GM23338 (cell line): ENCODE results near the gene IL1RAPL2. TPM values are rescaled to one million over a fixed set of nuclear protein-coding genes. Genes with fewer than 3 reads are reported as not detected.

Experiments used
- ATAC-seq: fragments of 200-7000 bp; cut with Tn5 transposase; 3 replicates; pipeline ENCODE4 v1.9.1; 2020
- DNase-seq: peaks from one replicate; pipeline ENCODE4 v3.0.0-alpha.2; 2015; ENCODE audit warnings: low spot score
- H2AFZ ChIP-seq: fragments of 200-600 bp; sonication (generic); 2 replicates; pipeline ENCODE4 v1.8.0; 2016; ENCODE audit warnings: antibody characterized with exemption, mild to moderate bottlenecking, moderate library complexity
- H3F3A ChIP-seq: fragments of 200-600 bp; sonication (generic); replicated peaks from 2 replicates; pipeline ENCODE4 v1.8.0; 2017; ENCODE audit warnings: antibody characterized with exemption, mixed run types, low read depth
- H3K27ac ChIP-seq: fragments of 200-600 bp; sonication (generic); 2 replicates; pipeline ENCODE4 v1.6.1; 2016; ENCODE audit warnings: low read depth
- H3K27me3 ChIP-seq: fragments of 200-600 bp; sonication (generic); 2 replicates; pipeline ENCODE4 v1.8.0; 2016; ENCODE audit warnings: mild to moderate bottlenecking, mixed run types, moderate library complexity; ENCODE audit not compliant: insufficient read depth
- H3K36me3 ChIP-seq: fragments of 200-600 bp; sonication (generic); 2 replicates; pipeline ENCODE4 v1.8.0; 2016; ENCODE audit warnings: mild to moderate bottlenecking; ENCODE audit not compliant: insufficient read depth
- H3K4me1 ChIP-seq: fragments of 200-600 bp; sonication (generic); 2 replicates; pipeline ENCODE4 v1.8.0; 2016; ENCODE audit warnings: mild to moderate bottlenecking, moderate library complexity; ENCODE audit not compliant: insufficient read depth
- H3K4me2 ChIP-seq: fragments of 200-600 bp; sonication (generic); 2 replicates; pipeline ENCODE4 v1.7.1; 2017; ENCODE audit warnings: mixed run types
- H3K4me3 ChIP-seq: fragments of 200-600 bp; sonication (generic); 2 replicates; pipeline ENCODE4 v1.6.1; 2016; ENCODE audit warnings: mixed run types
- H3K79me2 ChIP-seq: fragments of 200-600 bp; sonication (generic); replicated peaks from 2 replicates; pipeline ENCODE4 v1.8.0; 2017; ENCODE audit warnings: mild to moderate bottlenecking; ENCODE audit not compliant: insufficient read depth
- H3K9me2 ChIP-seq: fragments of 200-600 bp; sonication (generic); 2 replicates; pipeline ENCODE4 v1.8.0; 2017; ENCODE audit not compliant: insufficient read depth
- H4K20me1 ChIP-seq: fragments of 200-600 bp; sonication (generic); replicated peaks from 2 replicates; pipeline ENCODE4 v1.8.0; 2017; ENCODE audit warnings: mild to moderate bottlenecking; ENCODE audit not compliant: insufficient read depth
- H3K27ac Mint-ChIP-seq: 2 replicates; pipeline ENCODE4 v1.8.0; 2020; ENCODE audit warnings: inconsistent platforms, mild to moderate bottlenecking, moderate library complexity, mixed read lengths
- H3K27me3 Mint-ChIP-seq: 3 replicates; pipeline ENCODE4 v1.8.0; 2022; ENCODE audit warnings: low read depth, mild to moderate bottlenecking, moderate library complexity, mixed read lengths, inconsistent platforms; ENCODE audit not compliant: insufficient read depth, poor library complexity
- H3K36me3 Mint-ChIP-seq: 3 replicates; pipeline ENCODE4 v1.8.0; 2021; ENCODE audit warnings: low read depth, mild to moderate bottlenecking, inconsistent platforms, moderate library complexity, mixed read lengths
- H3K4me1 Mint-ChIP-seq: 3 replicates; pipeline ENCODE4 v1.8.0; 2020; ENCODE audit warnings: mild to moderate bottlenecking, inconsistent platforms, mixed read lengths
- H3K4me3 Mint-ChIP-seq: 3 replicates; pipeline ENCODE4 v1.8.0; 2021; ENCODE audit warnings: moderate library complexity, mild to moderate bottlenecking, inconsistent platforms, mixed read lengths
- H3K9me3 Mint-ChIP-seq: 3 replicates; pipeline ENCODE4 v1.8.0; 2020; ENCODE audit warnings: moderate library complexity, mild to moderate bottlenecking, inconsistent platforms, mixed read lengths
- CREB1 ChIP-seq: fragments of 250-450 bp; sonication (Bioruptor Pico); IDR thresholded peaks from 2 replicates; pipeline ENCODE4 v1.5.0; 2020; ENCODE audit warnings: low read depth, mild to moderate bottlenecking, moderate library complexity
- EZH2 ChIP-seq: fragments of 200-600 bp; sonication (generic); IDR thresholded peaks from one replicate; pipeline ENCODE4 v1.8.0; 2017; ENCODE audit warnings: antibody characterized with exemption, mild to moderate bottlenecking, low read depth; ENCODE audit not compliant: unreplicated experiment
- EZH2phosphoT487 ChIP-seq: fragments of 200-600 bp; sonication (generic); IDR thresholded peaks from one replicate; pipeline ENCODE4 v1.8.1; 2018; ENCODE audit warnings: antibody characterized with exemption; ENCODE audit not compliant: unreplicated experiment
- JUNB ChIP-seq: IDR thresholded peaks from one replicate; pipeline ENCODE4 v1.6.1; 2016; ENCODE audit warnings: antibody characterized with exemption; ENCODE audit not compliant: unreplicated experiment
- NANOG ChIP-seq: IDR thresholded peaks from 2 replicates; pipeline ENCODE4 v1.6.1; 2016; ENCODE audit warnings: antibody characterized with exemption, borderline replicate concordance
- POLR2AphosphoS5 ChIP-seq: IDR thresholded peaks from 2 replicates; pipeline ENCODE4 v1.6.1; 2016; ENCODE audit warnings: antibody characterized with exemption, low read depth
- STAT1 ChIP-seq: IDR thresholded peaks from one replicate; pipeline ENCODE4 v1.6.1; 2016; ENCODE audit warnings: antibody characterized with exemption; ENCODE audit not compliant: unreplicated experiment
- ZNF114 ChIP-seq: fragments of 250-450 bp; sonication (Bioruptor Pico); IDR thresholded peaks from 2 replicates; pipeline ENCODE4 v1.5.0; 2020; ENCODE audit warnings: mild to moderate bottlenecking, moderate library complexity
- ZNF331 ChIP-seq: fragments of 250-450 bp; sonication (Bioruptor Pico); IDR thresholded peaks from 2 replicates; pipeline ENCODE4 v1.5.0; 2020; ENCODE audit warnings: low read depth, mild to moderate bottlenecking, moderate library complexity
- polyA plus RNA-seq: library from polyadenylated mRNA; unstranded; fragments of >200 nt; fragmentation: Nextera tagmentation; extraction: Ambion mirVana; gene quantifications from 2 replicates; pipeline ENCODE4 v1.2.1, GENCODE V29; 2016
- total RNA-seq: library from RNA; depleted of rRNA; stranded (reverse); fragments of >200 nt; shearing (Covaris generic); gene quantifications from 2 replicates; pipeline ENCODE4 v1.2.3, GENCODE V29; 2014
- TF ChIP-seq, protein P1 (sequence below): IDR thresholded peaks from one replicate; pipeline ENCODE4 v1.6.1; 2018; ENCODE audit warnings: antibody characterized with exemption; ENCODE audit not compliant: unreplicated experiment
- TF ChIP-seq, protein P2 (sequence below): IDR thresholded peaks from 2 replicates; pipeline ENCODE4 v1.6.1; 2016; ENCODE audit warnings: antibody characterized with exemption
- TF ChIP-seq, protein P3 (sequence below): fragments of 250-450 bp; sonication (Bioruptor Pico); IDR thresholded peaks from 2 replicates; pipeline ENCODE4 v1.5.0; 2020; ENCODE audit warnings: mild to moderate bottlenecking, moderate library complexity
- TF ChIP-seq, protein P4 (sequence below), 2 experiments: fragments of 200-600 bp in 1 of 2; sonication (generic) in 1 of 2; conservative IDR thresholded peaks; 2 replicates each; pipeline versions ENCODE4 v1.5.1 to v1.6.1; 2016 to 2017; ENCODE audit warnings: antibody characterized with exemption in 2 of 2, low read depth in 2 of 2, mild to moderate bottlenecking in 2 of 2, moderate library complexity in 1 of 2

Gene IL1RAPL2
- total and polyA plus RNA-seq, 2 experiments from 2014 or later = 0.80 to 0.94 TPM

DNA sequence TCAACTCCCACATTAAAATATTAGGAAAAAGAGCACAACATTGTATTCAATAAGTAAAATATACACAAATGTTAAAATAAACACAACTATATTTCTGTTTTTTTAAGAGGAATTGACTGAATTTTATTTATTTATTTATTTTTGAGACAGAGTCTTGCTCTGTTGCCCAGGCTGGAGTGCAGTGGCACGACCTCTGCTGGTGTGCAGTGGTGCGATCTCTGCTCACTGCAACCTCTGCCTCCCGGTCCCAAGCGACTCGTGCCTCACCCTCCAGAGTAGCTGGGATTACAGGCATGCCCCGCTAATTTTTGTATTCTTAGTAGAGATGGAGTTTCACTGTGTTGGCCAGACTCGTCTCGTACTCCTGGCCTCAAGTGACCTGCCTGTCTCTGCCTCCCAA is 623.1 kb downstream of the IL1RAPL2 start:
- ATAC-seq = no peak

More for the DNA sequence above, 623.1 kb downstream of the IL1RAPL2 start:
- Histone ChIP-seq H3K4me3 (no peak overlapping the region), H3K36me3 (no peaks in the 10 kb centered on the region), H3K79me2 (no peaks in the 10 kb centered on the region), H3K27me3 (no peaks in the 10 kb centered on the region), H3K4me1 (no peaks in the 10 kb centered on the region), H3K4me2 (no peak overlapping the region), H3K9me2 (no peaks in the 10 kb centered on the region), H2AFZ (no peak overlapping the region), H3F3A (no peaks in the 10 kb centered on the region), H4K20me1 (no peaks in the 10 kb centered on the region), H3K27ac (no peak overlapping the region)
- Mint-ChIP-seq H3K4me1 (no peaks in the 10 kb centered on the region), H3K4me3 (no peak overlapping the region), H3K9me3 (peaks cover 5% of the 10 kb centered on the region; the same call in 1 of the 3 replicates), H3K27me3 (no peaks in the 10 kb centered on the region), H3K27ac (no peak overlapping the region), H3K36me3 (no peaks in the 10 kb centered on the region)
- no peak for DNase-seq
- TF ChIP-seq ZNF331 (CRISPR knock-in tag) (no peak), ZNF114 (CRISPR knock-in tag) (no peak), POLR2AphosphoS5 (no peak), CREB1 (CRISPR knock-in tag) (no peak), STAT1 (no peak), EZH2 (no peak), EZH2phosphoT487 (no peak), NANOG (no peak), JUNB (no peak)
- TF ChIP-seq, protein P1, sequence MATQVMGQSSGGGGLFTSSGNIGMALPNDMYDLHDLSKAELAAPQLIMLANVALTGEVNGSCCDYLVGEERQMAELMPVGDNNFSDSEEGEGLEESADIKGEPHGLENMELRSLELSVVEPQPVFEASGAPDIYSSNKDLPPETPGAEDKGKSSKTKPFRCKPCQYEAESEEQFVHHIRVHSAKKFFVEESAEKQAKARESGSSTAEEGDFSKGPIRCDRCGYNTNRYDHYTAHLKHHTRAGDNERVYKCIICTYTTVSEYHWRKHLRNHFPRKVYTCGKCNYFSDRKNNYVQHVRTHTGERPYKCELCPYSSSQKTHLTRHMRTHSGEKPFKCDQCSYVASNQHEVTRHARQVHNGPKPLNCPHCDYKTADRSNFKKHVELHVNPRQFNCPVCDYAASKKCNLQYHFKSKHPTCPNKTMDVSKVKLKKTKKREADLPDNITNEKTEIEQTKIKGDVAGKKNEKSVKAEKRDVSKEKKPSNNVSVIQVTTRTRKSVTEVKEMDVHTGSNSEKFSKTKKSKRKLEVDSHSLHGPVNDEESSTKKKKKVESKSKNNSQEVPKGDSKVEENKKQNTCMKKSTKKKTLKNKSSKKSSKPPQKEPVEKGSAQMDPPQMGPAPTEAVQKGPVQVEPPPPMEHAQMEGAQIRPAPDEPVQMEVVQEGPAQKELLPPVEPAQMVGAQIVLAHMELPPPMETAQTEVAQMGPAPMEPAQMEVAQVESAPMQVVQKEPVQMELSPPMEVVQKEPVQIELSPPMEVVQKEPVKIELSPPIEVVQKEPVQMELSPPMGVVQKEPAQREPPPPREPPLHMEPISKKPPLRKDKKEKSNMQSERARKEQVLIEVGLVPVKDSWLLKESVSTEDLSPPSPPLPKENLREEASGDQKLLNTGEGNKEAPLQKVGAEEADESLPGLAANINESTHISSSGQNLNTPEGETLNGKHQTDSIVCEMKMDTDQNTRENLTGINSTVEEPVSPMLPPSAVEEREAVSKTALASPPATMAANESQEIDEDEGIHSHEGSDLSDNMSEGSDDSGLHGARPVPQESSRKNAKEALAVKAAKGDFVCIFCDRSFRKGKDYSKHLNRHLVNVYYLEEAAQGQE = no peak
- TF ChIP-seq, protein P2, sequence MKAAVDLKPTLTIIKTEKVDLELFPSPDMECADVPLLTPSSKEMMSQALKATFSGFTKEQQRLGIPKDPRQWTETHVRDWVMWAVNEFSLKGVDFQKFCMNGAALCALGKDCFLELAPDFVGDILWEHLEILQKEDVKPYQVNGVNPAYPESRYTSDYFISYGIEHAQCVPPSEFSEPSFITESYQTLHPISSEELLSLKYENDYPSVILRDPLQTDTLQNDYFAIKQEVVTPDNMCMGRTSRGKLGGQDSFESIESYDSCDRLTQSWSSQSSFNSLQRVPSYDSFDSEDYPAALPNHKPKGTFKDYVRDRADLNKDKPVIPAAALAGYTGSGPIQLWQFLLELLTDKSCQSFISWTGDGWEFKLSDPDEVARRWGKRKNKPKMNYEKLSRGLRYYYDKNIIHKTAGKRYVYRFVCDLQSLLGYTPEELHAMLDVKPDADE = no peak
- TF ChIP-seq, protein P3, sequence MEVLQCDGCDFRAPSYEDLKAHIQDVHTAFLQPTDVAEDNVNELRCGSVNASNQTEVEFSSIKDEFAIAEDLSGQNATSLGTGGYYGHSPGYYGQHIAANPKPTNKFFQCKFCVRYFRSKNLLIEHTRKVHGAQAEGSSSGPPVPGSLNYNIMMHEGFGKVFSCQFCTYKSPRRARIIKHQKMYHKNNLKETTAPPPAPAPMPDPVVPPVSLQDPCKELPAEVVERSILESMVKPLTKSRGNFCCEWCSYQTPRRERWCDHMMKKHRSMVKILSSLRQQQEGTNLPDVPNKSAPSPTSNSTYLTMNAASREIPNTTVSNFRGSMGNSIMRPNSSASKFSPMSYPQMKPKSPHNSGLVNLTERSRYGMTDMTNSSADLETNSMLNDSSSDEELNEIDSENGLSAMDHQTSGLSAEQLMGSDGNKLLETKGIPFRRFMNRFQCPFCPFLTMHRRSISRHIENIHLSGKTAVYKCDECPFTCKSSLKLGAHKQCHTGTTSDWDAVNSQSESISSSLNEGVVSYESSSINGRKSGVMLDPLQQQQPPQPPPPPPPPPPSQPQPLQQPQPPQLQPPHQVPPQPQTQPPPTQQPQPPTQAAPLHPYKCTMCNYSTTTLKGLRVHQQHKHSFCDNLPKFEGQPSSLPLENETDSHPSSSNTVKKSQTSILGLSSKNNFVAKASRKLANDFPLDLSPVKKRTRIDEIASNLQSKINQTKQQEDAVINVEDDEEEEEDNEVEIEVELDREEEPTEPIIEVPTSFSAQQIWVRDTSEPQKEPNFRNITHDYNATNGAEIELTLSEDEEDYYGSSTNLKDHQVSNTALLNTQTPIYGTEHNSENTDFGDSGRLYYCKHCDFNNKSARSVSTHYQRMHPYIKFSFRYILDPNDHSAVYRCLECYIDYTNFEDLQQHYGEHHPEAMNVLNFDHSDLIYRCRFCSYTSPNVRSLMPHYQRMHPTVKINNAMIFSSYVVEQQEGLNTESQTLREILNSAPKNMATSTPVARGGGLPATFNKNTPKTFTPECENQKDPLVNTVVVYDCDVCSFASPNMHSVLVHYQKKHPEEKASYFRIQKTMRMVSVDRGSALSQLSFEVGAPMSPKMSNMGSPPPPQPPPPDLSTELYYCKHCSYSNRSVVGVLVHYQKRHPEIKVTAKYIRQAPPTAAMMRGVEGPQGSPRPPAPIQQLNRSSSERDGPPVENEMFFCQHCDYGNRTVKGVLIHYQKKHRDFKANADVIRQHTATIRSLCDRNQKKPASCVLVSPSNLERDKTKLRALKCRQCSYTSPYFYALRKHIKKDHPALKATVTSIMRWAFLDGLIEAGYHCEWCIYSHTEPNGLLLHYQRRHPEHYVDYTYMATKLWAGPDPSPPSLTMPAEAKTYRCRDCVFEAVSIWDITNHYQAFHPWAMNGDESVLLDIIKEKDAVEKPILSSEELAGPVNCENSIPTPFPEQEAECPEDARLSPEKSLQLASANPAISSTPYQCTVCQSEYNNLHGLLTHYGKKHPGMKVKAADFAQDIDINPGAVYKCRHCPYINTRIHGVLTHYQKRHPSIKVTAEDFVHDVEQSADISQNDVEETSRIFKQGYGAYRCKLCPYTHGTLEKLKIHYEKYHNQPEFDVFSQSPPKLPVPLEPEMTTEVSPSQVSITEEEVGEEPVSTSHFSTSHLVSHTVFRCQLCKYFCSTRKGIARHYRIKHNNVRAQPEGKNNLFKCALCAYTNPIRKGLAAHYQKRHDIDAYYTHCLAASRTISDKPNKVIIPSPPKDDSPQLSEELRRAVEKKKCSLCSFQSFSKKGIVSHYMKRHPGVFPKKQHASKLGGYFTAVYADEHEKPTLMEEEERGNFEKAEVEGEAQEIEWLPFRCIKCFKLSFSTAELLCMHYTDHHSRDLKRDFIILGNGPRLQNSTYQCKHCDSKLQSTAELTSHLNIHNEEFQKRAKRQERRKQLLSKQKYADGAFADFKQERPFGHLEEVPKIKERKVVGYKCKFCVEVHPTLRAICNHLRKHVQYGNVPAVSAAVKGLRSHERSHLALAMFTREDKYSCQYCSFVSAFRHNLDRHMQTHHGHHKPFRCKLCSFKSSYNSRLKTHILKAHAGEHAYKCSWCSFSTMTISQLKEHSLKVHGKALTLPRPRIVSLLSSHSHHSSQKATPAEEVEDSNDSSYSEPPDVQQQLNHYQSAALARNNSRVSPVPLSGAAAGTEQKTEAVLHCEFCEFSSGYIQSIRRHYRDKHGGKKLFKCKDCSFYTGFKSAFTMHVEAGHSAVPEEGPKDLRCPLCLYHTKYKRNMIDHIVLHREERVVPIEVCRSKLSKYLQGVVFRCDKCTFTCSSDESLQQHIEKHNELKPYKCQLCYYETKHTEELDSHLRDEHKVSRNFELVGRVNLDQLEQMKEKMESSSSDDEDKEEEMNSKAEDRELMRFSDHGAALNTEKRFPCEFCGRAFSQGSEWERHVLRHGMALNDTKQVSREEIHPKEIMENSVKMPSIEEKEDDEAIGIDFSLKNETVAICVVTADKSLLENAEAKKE (CRISPR knock-in tag) = no peak
- TF ChIP-seq, protein P4, sequence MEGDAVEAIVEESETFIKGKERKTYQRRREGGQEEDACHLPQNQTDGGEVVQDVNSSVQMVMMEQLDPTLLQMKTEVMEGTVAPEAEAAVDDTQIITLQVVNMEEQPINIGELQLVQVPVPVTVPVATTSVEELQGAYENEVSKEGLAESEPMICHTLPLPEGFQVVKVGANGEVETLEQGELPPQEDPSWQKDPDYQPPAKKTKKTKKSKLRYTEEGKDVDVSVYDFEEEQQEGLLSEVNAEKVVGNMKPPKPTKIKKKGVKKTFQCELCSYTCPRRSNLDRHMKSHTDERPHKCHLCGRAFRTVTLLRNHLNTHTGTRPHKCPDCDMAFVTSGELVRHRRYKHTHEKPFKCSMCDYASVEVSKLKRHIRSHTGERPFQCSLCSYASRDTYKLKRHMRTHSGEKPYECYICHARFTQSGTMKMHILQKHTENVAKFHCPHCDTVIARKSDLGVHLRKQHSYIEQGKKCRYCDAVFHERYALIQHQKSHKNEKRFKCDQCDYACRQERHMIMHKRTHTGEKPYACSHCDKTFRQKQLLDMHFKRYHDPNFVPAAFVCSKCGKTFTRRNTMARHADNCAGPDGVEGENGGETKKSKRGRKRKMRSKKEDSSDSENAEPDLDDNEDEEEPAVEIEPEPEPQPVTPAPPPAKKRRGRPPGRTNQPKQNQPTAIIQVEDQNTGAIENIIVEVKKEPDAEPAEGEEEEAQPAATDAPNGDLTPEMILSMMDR (conservative IDR thresholded peaks at IDR 0.05; ENCODE audit: low read depth in 2 of 2) = no peak
